BLaER1 treated with 17β-estradiol and CSF1 and Interleukin-3, amounts not matched to agents 10 nM and 100 nM (cell line): ENCODE results near the gene SLC39A1.
A peak's percentile ranks its signal among the peaks of the same experiment; 100 is the strongest.

Source experiments
- H3K27ac ChIP-seq, 11 experiments: shearing (Covaris generic); formaldehyde crosslinking; 2 replicates each; pipeline ENCODE4 v1.8.1; 2022
- H3K27me3 ChIP-seq, 11 experiments: shearing (Covaris generic); formaldehyde crosslinking; 2 replicates each; pipeline ENCODE4 v1.8.1; 2022
- H3K36me3 ChIP-seq, 11 experiments: shearing (Covaris generic); formaldehyde crosslinking; 2 replicates each; pipeline ENCODE4 v1.8.1; 2022
- H3K4me1 ChIP-seq, 10 experiments: shearing (Covaris generic); formaldehyde crosslinking; 2 replicates each; pipeline ENCODE4 v1.8.1; 2022
- H3K4me2 ChIP-seq, 11 experiments: shearing (Covaris generic); formaldehyde crosslinking; 2 replicates each; pipeline ENCODE4 v1.8.1; 2022
- H3K4me3 ChIP-seq, 10 experiments: shearing (Covaris generic); formaldehyde crosslinking; 2 replicates each; pipeline ENCODE4 v1.8.1; 2022
- H3K9ac ChIP-seq, 11 experiments: shearing (Covaris generic); formaldehyde crosslinking; 2 replicates each; pipeline ENCODE4 v1.8.1; 2022
- H3K9me3 ChIP-seq, 11 experiments: shearing (Covaris generic); formaldehyde crosslinking; replicated peaks in 1 of 11; 2 replicates each; pipeline ENCODE4 v1.8.1; 2022
- H4K20me1 ChIP-seq, 11 experiments: shearing (Covaris generic); formaldehyde crosslinking; 2 replicates each; pipeline ENCODE4 v1.8.1; 2022
- Cebpa-rat ChIP-seq, 11 experiments: shearing (Covaris generic); IDR thresholded peaks; 2 replicates each; pipeline ENCODE4 v1.8.1; 2022

SLC39A1 gene

DNA sequence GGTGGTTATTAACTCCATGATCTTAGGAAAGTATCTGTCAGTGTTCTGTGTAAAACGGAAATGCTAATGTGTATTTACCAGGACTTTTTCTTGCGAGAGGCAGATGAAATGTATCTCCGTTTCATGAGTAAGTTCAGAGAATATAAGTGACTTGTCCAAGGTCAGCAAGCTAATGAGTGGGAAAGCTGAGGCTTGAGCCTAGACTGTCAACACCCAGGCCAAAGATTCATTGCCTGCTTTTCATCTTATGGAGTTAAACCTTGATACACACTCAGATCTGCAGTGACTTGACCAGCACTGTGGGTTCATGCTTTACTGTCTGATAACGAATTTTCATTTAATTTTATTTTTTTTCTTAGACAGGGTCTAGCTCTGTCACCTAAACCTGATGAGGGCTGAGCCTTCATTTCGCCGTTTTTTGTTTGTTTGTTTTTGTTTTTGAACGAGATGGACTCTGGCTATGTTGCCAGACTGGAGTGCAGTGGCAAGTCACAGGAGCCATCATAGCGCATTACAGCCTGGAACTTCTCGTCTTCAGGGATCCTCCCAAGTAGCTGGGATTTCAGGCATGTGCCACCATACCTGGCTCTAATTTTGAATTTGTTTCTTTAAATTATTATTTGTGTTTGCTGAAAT, 15.1 kb upstream of the SLC39A1 start:
- Histone ChIP-seq H4K20me1 (peaks cover 0 to 16% (median 0%) of the 10 kb centered on the region in 11 experiments; a peak in 4 of 22 replicates), H3K9me3 (no peaks in the 10 kb centered on the region), H3K4me1 (peaks cover 29 to 69% (median 64%) of the 10 kb centered on the region in 10 experiments), H3K9ac (peak overlapping the region; percentile 89 to 96 (median 91); a peak in 20 of 22 replicates), H3K36me3 (peaks cover 26 to 74% (median 64%) of the 10 kb centered on the region in 11 experiments), H3K27me3 (no peaks in the 10 kb centered on the region), H3K4me3 (peak overlapping the region; percentile 83 to 98 (median 94)), H3K4me2 (peak overlapping the region; percentile 82 to 99 (median 93)), H3K27ac (peak overlapping the region in 9 of 11 experiments; percentile 86 to 94 (median 88); a peak in 17 of 22 replicates)
- no peak for TF ChIP-seq Cebpa-rat (IDR thresholded peaks at IDR 0.05)

- H3K36me3 ChIP-seq: peaks cover 27 to 70% (median 64%) of the 10 kb centered on the region in 11 experiments
- H3K9me3 ChIP-seq: no peaks in the 10 kb centered on the region
- H3K4me2 ChIP-seq: peak within 1 kb of the TSS; percentile 82 to 99 (median 93)
- peak within 1 kb of the TSS; percentile 83 to 98 (median 94) for H3K4me3 ChIP-seq
- H3K27me3 ChIP-seq: no peaks in the 10 kb centered on the region
- H3K9ac ChIP-seq: peak within 1 kb of the TSS; percentile 89 to 96 (median 91)
- H3K4me1 ChIP-seq: peaks cover 31 to 70% (median 67%) of the 10 kb centered on the region in 10 experiments
- H4K20me1 ChIP-seq: peaks cover 0 to 16% (median 0%) of the 10 kb centered on the region in 11 experiments; a peak in 4 of 22 replicates
- H3K27ac ChIP-seq: peak within 1 kb of the TSS; percentile 84 to 94 (median 88)
- TF ChIP-seq Cebpa-rat (IDR thresholded peaks at IDR 0.05): no peak
Observed at GRCh38 chr1:153977250-153978240, 14.2 kb upstream of the SLC39A1 start, which contains the start of gene JTB. Gene JTB, minus strand, starts transcription at chr1:153977674. Its CDS starts 422 bp downstream, at chr1:153977252.

- TF ChIP-seq Cebpa-rat (IDR thresholded peaks at IDR 0.05): no peak
- peak overlapping the region; percentile 82 to 99 (median 93) for H3K4me2 ChIP-seq
- H3K36me3 ChIP-seq: peaks cover 27 to 63% (median 61%) of the 10 kb centered on the region in 11 experiments
Observed at GRCh38 chr1:153976819-153977249, 13.5 kb upstream of the SLC39A1 start.

GRCh38 chr1:153973525-153973924, 10.2 kb upstream of the SLC39A1 start:
- Histone ChIP-seq H3K4me3 (no peak overlapping the region), H3K36me3 (peaks cover 27 to 44% (median 39%) of the 10 kb centered on the region in 11 experiments), H3K27ac (peak overlapping the region in 6 of 11 experiments; percentile 14 to 54 (median 22); a peak in 6 of 22 replicates), H3K9me3 (no peaks in the 10 kb centered on the region), H3K9ac (no peak overlapping the region), H4K20me1 (peaks cover 0 to 16% (median 0%) of the 10 kb centered on the region in 11 experiments; a peak in 3 of 22 replicates), H3K27me3 (no peaks in the 10 kb centered on the region), H3K4me1 (peaks cover 62 to 86% (median 80%) of the 10 kb centered on the region in 10 experiments), H3K4me2 (peak overlapping the region in 5 of 11 experiments; percentile 90 to 97 (median 93); a peak in 8 of 22 replicates)
- no peak for TF ChIP-seq Cebpa-rat (IDR thresholded peaks at IDR 0.05)

More at GRCh38 chr1:153976819-153977249, 13.5 kb upstream of the SLC39A1 start:
- Histone ChIP-seq H3K9me3 (no peaks in the 10 kb centered on the region), H3K27me3 (no peaks in the 10 kb centered on the region), H3K27ac (peak overlapping the region; percentile 84 to 94 (median 88)), H3K4me1 (peaks cover 38 to 70% (median 67%) of the 10 kb centered on the region in 10 experiments), H3K9ac (peak overlapping the region; percentile 89 to 96 (median 91)), H3K4me3 (peak overlapping the region; percentile 83 to 98 (median 94)), H4K20me1 (peaks cover 0 to 16% (median 0%) of the 10 kb centered on the region in 11 experiments; a peak in 4 of 22 replicates)

- no peaks in the 10 kb centered on the region for H3K9me3 ChIP-seq
- no peak overlapping the region for H3K4me3 ChIP-seq
- H3K36me3 ChIP-seq: peaks cover 27 to 44% (median 39%) of the 10 kb centered on the region in 11 experiments
- peaks cover 60 to 86% (median 79%) of the 10 kb centered on the region in 10 experiments for H3K4me1 ChIP-seq
- no peak for TF ChIP-seq Cebpa-rat (IDR thresholded peaks at IDR 0.05)
- peak overlapping the region in 1 of 11 experiments; percentile 18; a peak in 1 of 22 replicates for H3K9ac ChIP-seq
- H3K4me2 ChIP-seq: peak overlapping the region in 9 of 11 experiments; percentile 57 to 97 (median 75); a peak in 15 of 22 replicates
- H4K20me1 ChIP-seq: peaks cover 0 to 16% (median 0%) of the 10 kb centered on the region in 11 experiments; a peak in 3 of 22 replicates
- H3K27me3 ChIP-seq: no peaks in the 10 kb centered on the region
- peak overlapping the region in 7 of 11 experiments; percentile 22 to 59 (median 52); a peak in 9 of 22 replicates for H3K27ac ChIP-seq
Observed at GRCh38 chr1:153973071-153973470, 9.7 kb upstream of the SLC39A1 start.

GRCh38 chr1:153970346-153970745, 7.0 kb upstream of the SLC39A1 start:
- H3K9ac ChIP-seq: no peak overlapping the region
- peaks cover 0 to 3% (median 0%) of the 10 kb centered on the region in 11 experiments; a peak in 1 of 22 replicates for H4K20me1 ChIP-seq
- H3K27me3 ChIP-seq: no peaks in the 10 kb centered on the region
- peak overlapping the region in 8 of 11 experiments; percentile 17 to 99 (median 64); a peak in 12 of 22 replicates for H3K4me2 ChIP-seq
- peaks cover 21 to 34% (median 29%) of the 10 kb centered on the region in 11 experiments for H3K36me3 ChIP-seq
- H3K9me3 ChIP-seq: no peaks in the 10 kb centered on the region
- H3K4me3 ChIP-seq: no peak overlapping the region
- TF ChIP-seq Cebpa-rat (IDR thresholded peaks at IDR 0.05): no peak
- peaks cover 56 to 85% (median 78%) of the 10 kb centered on the region in 10 experiments for H3K4me1 ChIP-seq
- peak overlapping the region in 2 of 11 experiments; percentile 12 to 36; a peak in 2 of 22 replicates for H3K27ac ChIP-seq

- H3K27me3 ChIP-seq: no peaks in the 10 kb centered on the region
- H3K9ac ChIP-seq: peak overlapping the region in 9 of 11 experiments; percentile 81 to 95 (median 89); a peak in 18 of 22 replicates
- peaks cover 7 to 21% (median 16%) of the 10 kb centered on the region in 11 experiments for H3K36me3 ChIP-seq
- H3K4me1 ChIP-seq: peaks cover 67 to 85% (median 79%) of the 10 kb centered on the region in 10 experiments
- H3K27ac ChIP-seq: peak overlapping the region in 8 of 11 experiments; percentile 88 to 97 (median 94); a peak in 17 of 22 replicates
- peak overlapping the region; percentile 94 to 100 (median 99) for H3K4me2 ChIP-seq
- H3K9me3 ChIP-seq: no peaks in the 10 kb centered on the region
- peak overlapping the region; percentile 59 to 81 (median 72) for H3K4me3 ChIP-seq
- no peaks in the 10 kb centered on the region for H4K20me1 ChIP-seq
- no peak for TF ChIP-seq Cebpa-rat (IDR thresholded peaks at IDR 0.05)
Observed at GRCh38 chr1:153968972-153969371, 5.6 kb upstream of the SLC39A1 start.

DNA sequence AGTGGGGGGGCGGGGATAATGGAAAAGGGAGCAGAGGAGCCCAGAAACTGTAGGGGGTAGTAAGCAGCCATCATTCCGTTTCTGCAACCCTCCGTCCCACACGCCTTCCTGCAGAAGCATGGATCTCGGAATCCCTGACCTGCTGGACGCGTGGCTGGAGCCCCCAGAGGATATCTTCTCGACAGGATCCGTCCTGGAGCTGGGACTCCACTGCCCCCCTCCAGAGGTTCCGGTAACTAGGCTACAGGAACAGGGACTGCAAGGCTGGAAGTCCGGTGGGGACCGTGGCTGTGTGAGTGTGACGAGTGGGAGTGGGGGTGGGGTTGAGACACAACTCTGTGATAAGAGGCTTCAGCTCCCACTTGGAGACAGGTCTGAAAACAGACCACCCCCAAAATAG, 5.1 kb upstream of the SLC39A1 start:
- Histone ChIP-seq H3K4me2 (peak overlapping the region; percentile 94 to 100 (median 99)), H3K27ac (peak overlapping the region; percentile 1 to 97 (median 92); a peak in 19 of 22 replicates), H3K9me3 (no peaks in the 10 kb centered on the region), H3K9ac (peak overlapping the region; percentile 72 to 95 (median 88); a peak in 21 of 22 replicates), H3K36me3 (peaks cover 1 to 15% (median 10%) of the 10 kb centered on the region in 11 experiments; a peak in 20 of 22 replicates), H3K4me1 (peaks cover 63 to 82% (median 78%) of the 10 kb centered on the region in 10 experiments), H4K20me1 (no peaks in the 10 kb centered on the region), H3K27me3 (no peaks in the 10 kb centered on the region), H3K4me3 (peak overlapping the region; percentile 59 to 81 (median 72))
- TF ChIP-seq Cebpa-rat (IDR thresholded peaks at IDR 0.05): no peak
